RWPE2 (cell line): Measurements from ENCODE around the gene TEK.

Source experiments
- ATAC-seq: fragments of 200-7000 bp; cut with Tn5 transposase; 3 replicates; pipeline ENCODE4 v1.9.1; 2021; ENCODE audit warnings: low read depth
- DNase-seq: peaks from one replicate; pipeline ENCODE4 v3.0.0-alpha.2; 2020; ENCODE audit warnings: low spot score
- H3K27ac ChIP-seq: fragments of 450-650 bp; 2 replicates; pipeline ENCODE4 v1.5.1; 2017; ENCODE audit warnings: mild to moderate bottlenecking; ENCODE audit not compliant: poor library complexity, severe bottlenecking
- H3K27me3 ChIP-seq: fragments of 250-450 bp; sonication (Bioruptor Pico); 2 replicates; pipeline ENCODE4 v1.5.1; 2021; ENCODE audit warnings: mild to moderate bottlenecking, moderate library complexity; ENCODE audit not compliant: insufficient read depth, poor library complexity, severe bottlenecking
- H3K36me3 ChIP-seq: fragments of 250-450 bp; sonication (Bioruptor Pico); 2 replicates; pipeline ENCODE4 v1.5.1; 2020; ENCODE audit warnings: low read depth, mild to moderate bottlenecking, moderate library complexity
- H3K4me1 ChIP-seq: fragments of 250-450 bp; sonication (Bioruptor Pico); 2 replicates; pipeline ENCODE4 v1.5.1; 2021; ENCODE audit warnings: mild to moderate bottlenecking, moderate library complexity; ENCODE audit not compliant: insufficient read depth, poor library complexity, severe bottlenecking
- H3K4me3 ChIP-seq: fragments of 250-450 bp; sonication (Bioruptor Pico); 2 replicates; pipeline ENCODE4 v1.5.1; 2021; ENCODE audit warnings: mild to moderate bottlenecking, moderate library complexity; ENCODE audit not compliant: severe bottlenecking
- H3K9me3 ChIP-seq: fragments of 250-450 bp; sonication (Bioruptor Pico); 2 replicates; pipeline ENCODE4 v1.5.1; 2021; ENCODE audit warnings: mild to moderate bottlenecking, moderate library complexity; ENCODE audit not compliant: severe bottlenecking
- CTCF ChIP-seq: fragments of 450-650 bp; IDR thresholded peaks from one replicate; pipeline ENCODE4 v1.5.1; 2017; ENCODE audit warnings: mild to moderate bottlenecking, moderate library complexity; ENCODE audit not compliant: poor library complexity, severe bottlenecking

The TEK gene

GRCh38 chr9:27131731-27132130 lies 22.7 kb downstream of the TEK start:
- Histone ChIP-seq H3K4me3 (no peak overlapping the region), H3K4me1 (no peaks in the 10 kb centered on the region), H3K9me3 (no peaks in the 10 kb centered on the region), H3K27me3 (no peaks in the 10 kb centered on the region), H3K36me3 (no peaks in the 10 kb centered on the region), H3K27ac (no peak overlapping the region)
- no peak for TF ChIP-seq CTCF
- ATAC-seq (no peak), DNase-seq (no peak)

DNA sequence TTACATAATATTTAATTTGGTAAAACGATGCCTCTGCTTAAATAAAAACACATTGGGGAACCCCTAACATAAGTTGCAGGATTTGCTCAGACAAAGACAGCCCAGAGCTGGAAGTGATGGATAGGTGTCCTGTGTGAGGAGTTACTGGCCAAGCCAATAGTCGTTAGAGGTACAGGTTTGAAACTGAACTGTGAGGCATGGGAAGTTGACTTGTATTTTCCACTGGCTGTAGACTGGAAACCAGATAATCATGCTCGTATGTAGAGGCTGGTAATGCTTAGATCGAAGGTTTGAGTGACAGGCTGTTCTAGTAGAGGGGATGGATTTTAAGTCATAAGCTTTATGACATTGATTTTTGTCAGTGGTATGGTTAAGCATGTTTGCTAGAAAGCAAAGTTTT lies 24.8 kb downstream of the TEK start:
- H3K4me1 ChIP-seq: no peaks in the 10 kb centered on the region
- H3K4me3 ChIP-seq: no peak overlapping the region
- TF ChIP-seq CTCF: no peak
- no peak for DNase-seq
- H3K9me3 ChIP-seq: no peaks in the 10 kb centered on the region
- H3K27me3 ChIP-seq: no peaks in the 10 kb centered on the region
- H3K36me3 ChIP-seq: no peaks in the 10 kb centered on the region
- no peak overlapping the region for H3K27ac ChIP-seq
- no peak for ATAC-seq

GRCh38 chr9:27142299-27142930 lies 33.4 kb downstream of the TEK start:
- TF ChIP-seq CTCF: no peak
- no peaks in the 10 kb centered on the region for H3K27me3 ChIP-seq
- H3K36me3 ChIP-seq: no peaks in the 10 kb centered on the region
- no peak for DNase-seq
- ATAC-seq: no peak
- no peaks in the 10 kb centered on the region for H3K4me1 ChIP-seq
- no peak overlapping the region for H3K27ac ChIP-seq
- no peaks in the 10 kb centered on the region for H3K9me3 ChIP-seq
- no peak overlapping the region for H3K4me3 ChIP-seq

GRCh38 chr9:27145143-27145542 lies 36.1 kb downstream of the TEK start:
- H3K36me3 ChIP-seq: no peaks in the 10 kb centered on the region
- H3K4me3 ChIP-seq: no peak overlapping the region
- DNase-seq (no peak), ATAC-seq (no peak)
- TF ChIP-seq CTCF: no peak
- H3K9me3 ChIP-seq: no peaks in the 10 kb centered on the region
- H3K27me3 ChIP-seq: no peaks in the 10 kb centered on the region
- no peaks in the 10 kb centered on the region for H3K4me1 ChIP-seq
- no peak overlapping the region for H3K27ac ChIP-seq

DNA sequence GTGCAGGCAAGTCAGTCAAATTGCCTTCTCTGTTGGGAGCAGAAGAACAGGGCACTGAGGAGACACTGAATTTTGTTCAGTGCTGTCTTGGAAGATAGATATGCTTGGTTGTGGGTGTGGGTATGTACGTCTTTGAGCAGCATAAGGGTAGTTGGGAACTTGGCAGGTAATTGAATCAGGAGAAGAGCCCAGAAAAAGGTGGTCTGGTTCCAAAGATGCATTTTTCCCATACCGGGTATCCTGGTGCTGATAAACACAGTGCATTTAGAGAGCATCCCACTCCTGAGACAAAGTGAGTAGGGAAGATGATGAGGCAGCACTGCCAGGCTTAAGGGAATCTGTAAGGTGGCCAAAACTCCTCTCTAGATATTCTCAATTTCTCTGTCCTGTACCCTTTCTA lies 40.6 kb downstream of the TEK start:
- H3K4me3 ChIP-seq: no peak overlapping the region
- no peaks in the 10 kb centered on the region for H3K9me3 ChIP-seq
- ATAC-seq (no peak), DNase-seq (no peak)
- no peaks in the 10 kb centered on the region for H3K27me3 ChIP-seq
- H3K4me1 ChIP-seq: peaks cover 21% of the 10 kb centered on the region
- no peak overlapping the region for H3K27ac ChIP-seq
- H3K36me3 ChIP-seq: no peaks in the 10 kb centered on the region
- TF ChIP-seq CTCF: no peak
